ENCODE measurements around the gene TBC1D26. TPM values are rescaled to one million over a fixed set of nuclear protein-coding genes. Genes with fewer than 3 reads are reported as not detected.
"Not testable (repeated sequence)": the region's sequence is repeated elsewhere in the genome, so short reads cannot be mapped to it uniquely, and the experiment has no call there.

The TBC1D26 gene
- total RNA-seq, 2 experiments from 2014 or later: 0.57 to 0.69 TPM

- H3K4me1 Mint-ChIP-seq (ENCODE audit: low read depth); H3K27ac Mint-ChIP-seq; H3K27me3 Mint-ChIP-seq (ENCODE audit: low read depth); intact Hi-C loops (cut with micrococcal nuclease); H3K4me3 Mint-ChIP-seq; CTCF ChIA-PET; H3K36me3 Mint-ChIP-seq (ENCODE audit: low read depth); DNase-seq; H3K9me3 Mint-ChIP-seq: not testable (repeated sequence)
These were observed 1.2 kb downstream of the TBC1D26 start for GRCh38 chr17:15733174-15733789.

GRCh38 chr17:15736578-15736977, 4.5 kb downstream of the TBC1D26 start:
- CTCF ChIA-PET; DNase-seq; H3K4me3 Mint-ChIP-seq; H3K27ac Mint-ChIP-seq; H3K9me3 Mint-ChIP-seq; H3K27me3 Mint-ChIP-seq (ENCODE audit: low read depth); intact Hi-C loops (cut with micrococcal nuclease); H3K4me1 Mint-ChIP-seq (ENCODE audit: low read depth); H3K36me3 Mint-ChIP-seq (ENCODE audit: low read depth): not testable (repeated sequence)

- H3K4me3 Mint-ChIP-seq: no peak overlapping the region
- no peaks in the 10 kb centered on the region for H3K4me1 Mint-ChIP-seq (ENCODE audit: low read depth)
- CTCF ChIA-PET: no interaction called here
- DNase-seq: no peak
- H3K9me3 Mint-ChIP-seq: no peaks in the 10 kb centered on the region
- peaks cover 3% of the 10 kb centered on the region for H3K27me3 Mint-ChIP-seq (ENCODE audit: low read depth)
- no peaks in the 10 kb centered on the region for H3K36me3 Mint-ChIP-seq (ENCODE audit: low read depth)
- H3K27ac Mint-ChIP-seq: no peak overlapping the region
- intact Hi-C loops (cut with micrococcal nuclease): no loop called here
These were observed 6.0 kb downstream of the TBC1D26 start for GRCh38 chr17:15738066-15738465.

GRCh38 chr17:15739259-15739658, 7.2 kb downstream of the TBC1D26 start:
- H3K4me3 Mint-ChIP-seq; H3K36me3 Mint-ChIP-seq (ENCODE audit: low read depth); H3K27ac Mint-ChIP-seq; H3K27me3 Mint-ChIP-seq (ENCODE audit: low read depth); CTCF ChIA-PET; H3K9me3 Mint-ChIP-seq; DNase-seq; intact Hi-C loops (cut with micrococcal nuclease); H3K4me1 Mint-ChIP-seq (ENCODE audit: low read depth): not testable (repeated sequence)

- H3K4me3 Mint-ChIP-seq; H3K27me3 Mint-ChIP-seq (ENCODE audit: low read depth); CTCF ChIA-PET; H3K4me1 Mint-ChIP-seq (ENCODE audit: low read depth); H3K36me3 Mint-ChIP-seq (ENCODE audit: low read depth); intact Hi-C loops (cut with micrococcal nuclease); DNase-seq; H3K9me3 Mint-ChIP-seq; H3K27ac Mint-ChIP-seq: not testable (repeated sequence)
These were observed 8.0 kb downstream of the TBC1D26 start for GRCh38 chr17:15740041-15740440.

GRCh38 chr17:15740570-15741120, 8.6 kb downstream of the TBC1D26 start:
- H3K27ac Mint-ChIP-seq: no peak overlapping the region
- H3K27me3 Mint-ChIP-seq (ENCODE audit: low read depth): peaks cover 3% of the 10 kb centered on the region
- H3K9me3 Mint-ChIP-seq: no peaks in the 10 kb centered on the region
- H3K4me1 Mint-ChIP-seq (ENCODE audit: low read depth): no peaks in the 10 kb centered on the region
- no peaks in the 10 kb centered on the region for H3K36me3 Mint-ChIP-seq (ENCODE audit: low read depth)
- intact Hi-C loops (cut with micrococcal nuclease): no loop called here
- H3K4me3 Mint-ChIP-seq: no peak overlapping the region
- DNase-seq: no peak
- CTCF ChIA-PET: no interaction called here

- Mint-ChIP-seq H3K27ac (no peak overlapping the region), H3K4me3 (no peak overlapping the region), H3K36me3 (ENCODE audit: low read depth) (no peaks in the 10 kb centered on the region), H3K4me1 (ENCODE audit: low read depth) (no peaks in the 10 kb centered on the region), H3K9me3 (no peaks in the 10 kb centered on the region), H3K27me3 (ENCODE audit: low read depth) (peaks cover 3% of the 10 kb centered on the region)
- CTCF ChIA-PET: no interaction called here
- no peak for DNase-seq
- intact Hi-C loops (cut with micrococcal nuclease): no loop called here
These were observed 9.5 kb downstream of the TBC1D26 start for GRCh38 chr17:15741624-15742023.

- intact Hi-C loops (cut with micrococcal nuclease): no loop called here
- Mint-ChIP-seq H3K4me1 (ENCODE audit: low read depth) (no peaks in the 10 kb centered on the region), H3K27me3 (ENCODE audit: low read depth) (peaks cover 3% of the 10 kb centered on the region), H3K36me3 (ENCODE audit: low read depth) (no peaks in the 10 kb centered on the region), H3K9me3 (no peaks in the 10 kb centered on the region), H3K27ac (no peak overlapping the region), H3K4me3 (no peak overlapping the region)
- CTCF ChIA-PET: no interaction called here
- DNase-seq: no peak
These were observed 10.1 kb downstream of the TBC1D26 start for GRCh38 chr17:15742051-15742795.

GRCh38 chr17:15742921-15743320, 10.8 kb downstream of the TBC1D26 start:
- no peak overlapping the region for H3K4me3 Mint-ChIP-seq
- intact Hi-C loops (cut with micrococcal nuclease): no loop called here
- no peaks in the 10 kb centered on the region for H3K36me3 Mint-ChIP-seq (ENCODE audit: low read depth)
- no peak overlapping the region for H3K27ac Mint-ChIP-seq
- peaks cover 3% of the 10 kb centered on the region for H3K27me3 Mint-ChIP-seq (ENCODE audit: low read depth)
- no peaks in the 10 kb centered on the region for H3K9me3 Mint-ChIP-seq
- DNase-seq: no peak
- no peaks in the 10 kb centered on the region for H3K4me1 Mint-ChIP-seq (ENCODE audit: low read depth)
- CTCF ChIA-PET: no interaction called here

GRCh38 chr17:15744074-15744676, 12.1 kb downstream of the TBC1D26 start:
- Mint-ChIP-seq H3K27ac (no peak overlapping the region), H3K27me3 (ENCODE audit: low read depth) (peaks cover 3% of the 10 kb centered on the region), H3K36me3 (ENCODE audit: low read depth) (no peaks in the 10 kb centered on the region), H3K4me3 (no peak overlapping the region), H3K9me3 (no peaks in the 10 kb centered on the region), H3K4me1 (ENCODE audit: low read depth) (no peaks in the 10 kb centered on the region)
- intact Hi-C loops (cut with micrococcal nuclease): no loop called here
- DNase-seq: no peak
- CTCF ChIA-PET: no interaction called here

GRCh38 chr17:15744885-15745284, 12.8 kb downstream of the TBC1D26 start:
- intact Hi-C loops (cut with micrococcal nuclease): no loop called here
- Mint-ChIP-seq H3K4me3 (no peak overlapping the region), H3K36me3 (ENCODE audit: low read depth) (no peaks in the 10 kb centered on the region), H3K4me1 (ENCODE audit: low read depth) (no peaks in the 10 kb centered on the region), H3K27ac (no peak overlapping the region), H3K27me3 (ENCODE audit: low read depth) (no peaks in the 10 kb centered on the region), H3K9me3 (no peaks in the 10 kb centered on the region)
- CTCF ChIA-PET: no interaction called here
- no peak for DNase-seq

- H3K4me1 Mint-ChIP-seq (ENCODE audit: low read depth); H3K9me3 Mint-ChIP-seq; H3K36me3 Mint-ChIP-seq (ENCODE audit: low read depth); H3K27ac Mint-ChIP-seq; CTCF ChIA-PET; H3K27me3 Mint-ChIP-seq (ENCODE audit: low read depth); H3K4me3 Mint-ChIP-seq; intact Hi-C loops (cut with micrococcal nuclease); DNase-seq: not testable (repeated sequence)
These were observed 17.3 kb downstream of the TBC1D26 start for GRCh38 chr17:15749403-15749802.
